Body of pancreas (tissue), 4 donors: ENCODE data around the gene FHOD1. TPM values are rescaled to one million over a fixed set of nuclear protein-coding genes. Genes with fewer than 3 reads are reported as not detected.

Experiments
- ATAC-seq: fragments of 150-250 bp; one replicate; pipeline ENCODE4 v1.9.1; 2016
- DNase-seq, 4 donors: peaks; one replicate each; pipeline ENCODE4 v3.0.0-alpha.2; 2019
- H3K27ac ChIP-seq, 4 donors: fragments of 200-600 bp; sonication (generic); 1 replicate in 3 of 4; 2 replicates in 1 of 4; pipeline versions ENCODE4 v1.5.1 to v1.6.1; 2016 to 2019; ENCODE audit warnings: mild to moderate bottlenecking in 1 of 4, mixed read lengths in 1 of 4, moderate library complexity in 1 of 4
- H3K27me3 ChIP-seq, 2 donors: fragments of 200-600 bp; sonication (generic); one replicate each; pipeline ENCODE4 v1.6.0; 2016; ENCODE audit warnings: mild to moderate bottlenecking in 1 of 2
- H3K36me3 ChIP-seq, 2 donors: fragments of 200-600 bp; sonication (generic); replicated peaks in 1 of 2; 2 replicates each; pipeline ENCODE4 v1.5.1; 2016; ENCODE audit warnings: low read depth in 2 of 2; ENCODE audit not compliant: insufficient read depth in 1 of 2
- H3K4me1 ChIP-seq: fragments of 200-600 bp; sonication (generic); one replicate; pipeline ENCODE4 v1.6.0; 2016
- H3K4me3 ChIP-seq, 2 donors: fragments of 200-600 bp; sonication (generic); 1 replicate in 1 of 2; 2 replicates in 1 of 2; pipeline ENCODE4 v1.5.1; 2016 to 2019
- H3K9me3 ChIP-seq, 3 donors: fragments of 200-600 bp; sonication (generic); 1 replicate in 2 of 3; 2 replicates in 1 of 3; pipeline ENCODE4 v1.5.1; 2016
- POLR2A ChIP-seq, 3 donors: fragments of 450-650 bp; IDR thresholded peaks; one replicate each; pipeline ENCODE4 v1.6.1; 2016; ENCODE audit warnings: antibody characterized with exemption in 3 of 3, mild to moderate bottlenecking in 2 of 3
- WGBS, 2 donors: methylation state at CpG; one replicate each; pipeline ENCODE4 v1.1.5; 2017; 5-methylcytosine and 5-hydroxymethylcytosine counted together
- intact Hi-C: fragments of 100-400 bp; cut with DNase I; formaldehyde crosslinking; loops from one replicate; pipeline ENCODE4 v1.15.1; 2023
- total RNA-seq, 2 donors: library from RNA; depleted of rRNA; stranded (reverse); fragments of >200 nt; gene quantifications; one replicate each; pipeline ENCODE4 v1.1.0, GENCODE V29; 2016
- TF ChIP-seq, protein P1 (sequence below), 7 experiments: fragments of 450-650 bp in 4 of 7; fragments of 200-600 bp in 3 of 7; sonication (generic) in 3 of 7; IDR thresholded peaks; one replicate each; pipeline ENCODE4 v1.5.1; 2016 to 2019; ENCODE audit warnings: antibody characterized with exemption in 7 of 7

FHOD1 gene
- total RNA-seq, 2 donors from 2014 or later, result 12.2 to 26.4 TPM

DNA sequence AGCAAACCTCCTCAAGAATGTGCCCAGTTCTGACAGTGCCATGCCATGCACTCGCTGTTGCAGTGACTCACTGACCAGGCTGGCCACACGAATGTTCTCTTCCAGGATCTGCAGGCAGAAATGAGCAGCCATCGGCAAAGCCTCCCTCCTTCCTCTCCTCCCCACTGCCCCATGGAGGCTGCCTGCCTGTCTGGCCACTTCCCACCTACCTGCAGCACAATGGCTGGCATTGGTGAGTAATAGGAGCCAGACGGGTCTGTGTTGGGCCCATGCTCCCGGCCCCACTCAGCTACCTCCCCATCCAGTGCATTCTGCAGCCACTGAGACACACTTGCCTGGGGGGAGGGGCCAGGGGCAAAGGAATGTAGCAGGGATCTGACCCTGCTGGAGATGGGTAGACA lies 60.7 kb downstream of the FHOD1 start:
- H3K9me3 ChIP-seq, result no peaks in the 10 kb centered on the region
- intact Hi-C loops, result loop anchor here (10.0 kb wide), 1 partner anchor 212 kb away; no protein-coding TSS in a partner anchor
- no peak overlapping the region for H3K4me3 ChIP-seq
- 36 to 49% methylated on average over 4 to 5 of the region's 5 CpGs for WGBS, 2 donors
- no peak for ATAC-seq
- no peaks in the 10 kb centered on the region for H3K27me3 ChIP-seq
- no peak for TF ChIP-seq POLR2A (IDR thresholded peaks at IDR 0.05)
- TF ChIP-seq, protein P1, sequence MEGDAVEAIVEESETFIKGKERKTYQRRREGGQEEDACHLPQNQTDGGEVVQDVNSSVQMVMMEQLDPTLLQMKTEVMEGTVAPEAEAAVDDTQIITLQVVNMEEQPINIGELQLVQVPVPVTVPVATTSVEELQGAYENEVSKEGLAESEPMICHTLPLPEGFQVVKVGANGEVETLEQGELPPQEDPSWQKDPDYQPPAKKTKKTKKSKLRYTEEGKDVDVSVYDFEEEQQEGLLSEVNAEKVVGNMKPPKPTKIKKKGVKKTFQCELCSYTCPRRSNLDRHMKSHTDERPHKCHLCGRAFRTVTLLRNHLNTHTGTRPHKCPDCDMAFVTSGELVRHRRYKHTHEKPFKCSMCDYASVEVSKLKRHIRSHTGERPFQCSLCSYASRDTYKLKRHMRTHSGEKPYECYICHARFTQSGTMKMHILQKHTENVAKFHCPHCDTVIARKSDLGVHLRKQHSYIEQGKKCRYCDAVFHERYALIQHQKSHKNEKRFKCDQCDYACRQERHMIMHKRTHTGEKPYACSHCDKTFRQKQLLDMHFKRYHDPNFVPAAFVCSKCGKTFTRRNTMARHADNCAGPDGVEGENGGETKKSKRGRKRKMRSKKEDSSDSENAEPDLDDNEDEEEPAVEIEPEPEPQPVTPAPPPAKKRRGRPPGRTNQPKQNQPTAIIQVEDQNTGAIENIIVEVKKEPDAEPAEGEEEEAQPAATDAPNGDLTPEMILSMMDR (IDR thresholded peaks at IDR 0.05), result no peak
- DNase-seq, result no peak
- H3K4me1 ChIP-seq, result peaks cover 30% of the 10 kb centered on the region
- H3K36me3 ChIP-seq, result no peaks in the 10 kb centered on the region
- H3K27ac ChIP-seq, result no peak overlapping the region

DNA sequence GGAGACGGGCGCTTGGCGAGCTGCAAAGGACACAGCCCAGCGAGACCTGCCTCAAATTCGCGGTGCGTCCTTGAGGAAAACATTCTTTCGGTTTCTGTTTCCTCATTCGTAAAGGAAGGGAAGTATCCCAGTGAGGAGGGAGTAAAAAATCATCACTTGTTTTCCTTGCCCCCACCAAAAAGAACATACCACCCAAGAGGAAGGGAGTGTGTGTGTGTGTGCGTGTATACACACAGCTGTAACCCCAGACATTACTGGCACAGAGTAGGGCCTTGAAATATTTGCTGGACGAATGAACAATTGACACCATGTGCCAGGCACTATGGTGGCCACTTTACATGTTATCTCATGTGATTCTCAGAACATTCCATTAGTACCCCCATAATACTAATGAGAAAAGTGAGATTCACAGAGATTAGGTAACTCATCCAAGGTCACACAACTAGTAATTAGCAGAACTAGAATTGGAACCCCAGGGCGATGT lies 61.6 kb downstream of the FHOD1 start:
- no peak for TF ChIP-seq POLR2A (IDR thresholded peaks at IDR 0.05)
- TF ChIP-seq, protein P1 (IDR thresholded peaks at IDR 0.05), result peak in 1 of 7 experiments; percentile 1
- Histone ChIP-seq H3K9me3 (no peaks in the 10 kb centered on the region), H3K4me3 (no peak overlapping the region), H3K27me3 (no peaks in the 10 kb centered on the region), H3K4me1 (peaks cover 27% of the 10 kb centered on the region), H3K27ac (no peak overlapping the region), H3K36me3 (no peaks in the 10 kb centered on the region)
- no peak for DNase-seq
- intact Hi-C loops, result loop anchor here (10.0 kb wide), 1 partner anchor 211 kb away; no protein-coding TSS in a partner anchor
- WGBS, 2 donors, result 5 to 7% methylated on average over 11 to 12 of the region's 12 CpGs
- no peak for ATAC-seq

DNA sequence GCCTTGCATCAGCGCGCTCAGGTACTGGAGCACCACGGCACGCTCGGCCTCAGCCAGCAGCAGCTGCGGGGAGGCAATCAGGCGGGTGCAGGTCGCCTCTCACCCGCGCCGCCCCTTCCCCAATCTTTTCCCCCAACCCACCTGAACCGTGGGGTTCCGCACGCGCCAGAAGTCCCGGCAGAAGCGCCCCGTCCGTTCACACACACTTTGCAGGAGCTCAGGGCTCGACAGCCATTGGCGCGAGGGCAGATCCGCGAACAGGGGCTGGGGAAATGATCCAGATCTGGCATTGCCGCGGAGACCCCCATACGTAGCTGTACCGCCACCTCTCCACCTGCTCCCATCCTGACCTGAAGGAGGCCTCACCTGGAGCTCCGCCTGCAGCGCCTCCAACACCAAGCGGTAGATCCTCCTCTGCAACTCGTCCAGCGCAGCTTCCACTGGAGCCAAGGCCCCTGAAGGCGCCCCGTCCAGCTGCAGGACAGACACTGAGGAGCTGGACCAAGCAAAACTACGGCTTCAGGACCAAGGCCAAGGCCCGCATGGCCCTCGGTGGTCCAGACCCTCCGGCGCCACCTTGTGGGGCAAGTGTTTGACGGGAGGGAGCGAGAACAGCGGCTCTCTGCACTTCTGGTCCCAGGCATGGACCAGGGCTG lies 62.2 kb downstream of the FHOD1 start:
- WGBS, 2 donors, result 0 to 15% methylated on average over 5 to 40 of the region's 43 CpGs
- Histone ChIP-seq H3K9me3 (no peaks in the 10 kb centered on the region), H3K36me3 (no peaks in the 10 kb centered on the region), H3K27me3 (no peaks in the 10 kb centered on the region), H3K4me3 (no peak overlapping the region), H3K4me1 (peaks cover 27% of the 10 kb centered on the region), H3K27ac (no peak overlapping the region)
- TF ChIP-seq, protein P1 (IDR thresholded peaks at IDR 0.05), result peak; percentile 67 to 92 (median 88)
- TF ChIP-seq POLR2A (IDR thresholded peaks at IDR 0.05), result no peak
- ATAC-seq, result peak; percentile 58
- intact Hi-C loops, result loop anchor here (10.0 kb wide), 1 partner anchor 210 kb away; no protein-coding TSS in a partner anchor
- DNase-seq, result peak; percentile 93 to 95 (median 94)

- intact Hi-C loops, result loop anchor here (10.0 kb wide), 1 partner anchor 210 kb away; no protein-coding TSS in a partner anchor
- DNase-seq, result no peak
- Histone ChIP-seq H3K27me3 (no peaks in the 10 kb centered on the region), H3K9me3 (no peaks in the 10 kb centered on the region), H3K36me3 (no peaks in the 10 kb centered on the region), H3K4me3 (peak overlapping the region; percentile 49 to 68), H3K4me1 (peaks cover 27% of the 10 kb centered on the region), H3K27ac (peak overlapping the region; percentile 92 to 96 (median 96))
- ATAC-seq, result peak; percentile 4
- WGBS, 2 donors, result 7% methylated on average over 55 of the region's 59 CpGs; no CpG with 5 or more reads in 1 of the 2 donors
- TF ChIP-seq, protein P1 (IDR thresholded peaks at IDR 0.05), result no peak
- TF ChIP-seq POLR2A (IDR thresholded peaks at IDR 0.05), result no peak
Measured at GRCh38 chr16:67184453-67184994, 62.8 kb downstream of the FHOD1 start.
